ENCODE measurements around the gene AFF1.

The AFF1 gene

GRCh38 chr4:86935853-86936733 lies 1.3 kb downstream of the AFF1 start:
- H3K9me3 Mint-ChIP-seq: no peaks in the 10 kb centered on the region
- peak overlapping the region; percentile 98 for H3K27ac Mint-ChIP-seq
- H3K4me3 Mint-ChIP-seq: peak overlapping the region; percentile 92
- H3K4me1 Mint-ChIP-seq (ENCODE audit: low read depth): peaks cover 63% of the 10 kb centered on the region
- peaks cover 2% of the 10 kb centered on the region for H3K36me3 Mint-ChIP-seq (ENCODE audit: low read depth)
- H3K27me3 Mint-ChIP-seq: no peaks in the 10 kb centered on the region

- H3K27me3 Mint-ChIP-seq: no peaks in the 10 kb centered on the region
- H3K9me3 Mint-ChIP-seq: no peaks in the 10 kb centered on the region
- peaks cover 70% of the 10 kb centered on the region for H3K4me1 Mint-ChIP-seq (ENCODE audit: low read depth)
- peaks cover 4% of the 10 kb centered on the region for H3K36me3 Mint-ChIP-seq (ENCODE audit: low read depth)
- H3K4me3 Mint-ChIP-seq: peak overlapping the region; percentile 60
- peak overlapping the region; percentile 86 for H3K27ac Mint-ChIP-seq
Observed at GRCh38 chr4:86938771-86939520, 4.1 kb downstream of the AFF1 start.

GRCh38 chr4:86939729-86940575 lies 5.1 kb downstream of the AFF1 start:
- no peaks in the 10 kb centered on the region for H3K9me3 Mint-ChIP-seq
- peak overlapping the region; percentile 60 for H3K4me3 Mint-ChIP-seq
- H3K27me3 Mint-ChIP-seq: no peaks in the 10 kb centered on the region
- peak overlapping the region; percentile 86 for H3K27ac Mint-ChIP-seq
- peaks cover 74% of the 10 kb centered on the region for H3K4me1 Mint-ChIP-seq (ENCODE audit: low read depth)
- H3K36me3 Mint-ChIP-seq (ENCODE audit: low read depth): peaks cover 4% of the 10 kb centered on the region

- H3K27me3 Mint-ChIP-seq: no peaks in the 10 kb centered on the region
- H3K27ac Mint-ChIP-seq: no peak overlapping the region
- peaks cover 4% of the 10 kb centered on the region for H3K36me3 Mint-ChIP-seq (ENCODE audit: low read depth)
- H3K4me3 Mint-ChIP-seq: no peak overlapping the region
- no peaks in the 10 kb centered on the region for H3K9me3 Mint-ChIP-seq
- peaks cover 78% of the 10 kb centered on the region for H3K4me1 Mint-ChIP-seq (ENCODE audit: low read depth)
Observed at GRCh38 chr4:86940920-86941460, 6.2 kb downstream of the AFF1 start.

GRCh38 chr4:86942185-86942666 lies 7.4 kb downstream of the AFF1 start:
- H3K36me3 Mint-ChIP-seq (ENCODE audit: low read depth): peaks cover 4% of the 10 kb centered on the region
- no peaks in the 10 kb centered on the region for H3K27me3 Mint-ChIP-seq
- no peak overlapping the region for H3K4me3 Mint-ChIP-seq
- no peaks in the 10 kb centered on the region for H3K9me3 Mint-ChIP-seq
- no peak overlapping the region for H3K27ac Mint-ChIP-seq
- H3K4me1 Mint-ChIP-seq (ENCODE audit: low read depth): peaks cover 75% of the 10 kb centered on the region

- Mint-ChIP-seq H3K27me3 (no peaks in the 10 kb centered on the region), H3K36me3 (ENCODE audit: low read depth) (peaks cover 4% of the 10 kb centered on the region), H3K4me3 (no peak overlapping the region), H3K9me3 (no peaks in the 10 kb centered on the region), H3K27ac (no peak overlapping the region), H3K4me1 (ENCODE audit: low read depth) (peaks cover 67% of the 10 kb centered on the region)
Observed at GRCh38 chr4:86944964-86945781, 10.4 kb downstream of the AFF1 start.

- Mint-ChIP-seq H3K27me3 (no peaks in the 10 kb centered on the region), H3K4me1 (ENCODE audit: low read depth) (peaks cover 53% of the 10 kb centered on the region), H3K27ac (no peak overlapping the region), H3K9me3 (no peaks in the 10 kb centered on the region), H3K4me3 (no peak overlapping the region), H3K36me3 (ENCODE audit: low read depth) (peaks cover 16% of the 10 kb centered on the region)
Observed at GRCh38 chr4:86946868-86947500, 12.2 kb downstream of the AFF1 start.

- H3K9me3 Mint-ChIP-seq: no peaks in the 10 kb centered on the region
- H3K4me1 Mint-ChIP-seq (ENCODE audit: low read depth): peaks cover 50% of the 10 kb centered on the region
- H3K27me3 Mint-ChIP-seq: no peaks in the 10 kb centered on the region
- no peak overlapping the region for H3K4me3 Mint-ChIP-seq
- H3K27ac Mint-ChIP-seq: no peak overlapping the region
- peaks cover 18% of the 10 kb centered on the region for H3K36me3 Mint-ChIP-seq (ENCODE audit: low read depth)
Observed at GRCh38 chr4:86947501-86948120, 12.8 kb downstream of the AFF1 start.

GRCh38 chr4:86948276-86948675 lies 13.5 kb downstream of the AFF1 start:
- peaks cover 17% of the 10 kb centered on the region for H3K36me3 Mint-ChIP-seq (ENCODE audit: low read depth)
- H3K4me3 Mint-ChIP-seq: no peak overlapping the region
- H3K27ac Mint-ChIP-seq: no peak overlapping the region
- H3K9me3 Mint-ChIP-seq: no peaks in the 10 kb centered on the region
- H3K27me3 Mint-ChIP-seq: no peaks in the 10 kb centered on the region
- peaks cover 44% of the 10 kb centered on the region for H3K4me1 Mint-ChIP-seq (ENCODE audit: low read depth)

- Mint-ChIP-seq H3K27me3 (no peaks in the 10 kb centered on the region), H3K4me3 (no peak overlapping the region), H3K27ac (no peak overlapping the region)
Observed at GRCh38 chr4:86950831-86951525, 16.2 kb downstream of the AFF1 start.

GRCh38 chr4:86955888-86956451 lies 21.2 kb downstream of the AFF1 start:
- Mint-ChIP-seq H3K27me3 (no peaks in the 10 kb centered on the region), H3K4me1 (ENCODE audit: low read depth) (peaks cover 53% of the 10 kb centered on the region), H3K9me3 (no peaks in the 10 kb centered on the region), H3K4me3 (no peak overlapping the region), H3K27ac (no peak overlapping the region), H3K36me3 (ENCODE audit: low read depth) (peaks cover 31% of the 10 kb centered on the region)

More at GRCh38 chr4:86950831-86951525, 16.2 kb downstream of the AFF1 start:
- Mint-ChIP-seq H3K9me3 (no peaks in the 10 kb centered on the region), H3K4me1 (ENCODE audit: low read depth) (peaks cover 36% of the 10 kb centered on the region), H3K36me3 (ENCODE audit: low read depth) (peaks cover 25% of the 10 kb centered on the region)

GRCh38 chr4:86957215-86957614 lies 22.4 kb downstream of the AFF1 start:
- Mint-ChIP-seq H3K27me3 (no peaks in the 10 kb centered on the region), H3K36me3 (ENCODE audit: low read depth) (peaks cover 26% of the 10 kb centered on the region), H3K9me3 (no peaks in the 10 kb centered on the region), H3K4me1 (ENCODE audit: low read depth) (peaks cover 65% of the 10 kb centered on the region), H3K27ac (peak overlapping the region; percentile 59), H3K4me3 (no peak overlapping the region)

All from stimulated activated naive CD8-positive, alpha-beta T cell treated with anti-CD3 and anti-CD28 coated beads, Interleukin-15, Interleukin-2, amounts not matched to agents 100 ng/mL and 50 ng/mL, for 24 hours (primary cell).